HG02981 (cell line): ENCODE results near the gene DCLK1.

ENCODE experiments used
- ATAC-seq: cut with Tn5 transposase; IDR thresholded peaks from one replicate; pipeline ENCODE4 v1.9.1; 2021; ENCODE audit warnings: mild to moderate bottlenecking, moderate library complexity; ENCODE audit not compliant: unreplicated experiment

Gene DCLK1

DNA sequence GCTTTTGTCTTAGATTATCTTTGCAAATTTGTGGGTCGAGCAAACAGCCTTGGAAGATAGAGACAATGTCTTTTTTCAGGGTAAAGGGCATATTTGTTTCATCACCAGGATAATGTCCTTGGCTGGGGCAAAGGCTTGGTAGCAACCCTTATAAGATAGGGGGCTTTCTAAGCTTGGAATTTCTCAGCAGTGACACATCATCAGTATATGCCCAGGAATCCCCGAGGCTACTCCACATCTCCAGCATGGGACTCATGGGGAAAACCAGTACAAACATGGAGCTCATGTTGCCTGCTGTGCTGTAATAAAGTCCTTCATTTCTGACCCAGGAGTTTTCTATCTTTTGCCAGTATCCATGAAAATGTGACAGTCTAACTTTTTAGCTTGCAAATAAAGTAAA, 77.1 kb downstream of the DCLK1 start:
- no peak for ATAC-seq

DNA sequence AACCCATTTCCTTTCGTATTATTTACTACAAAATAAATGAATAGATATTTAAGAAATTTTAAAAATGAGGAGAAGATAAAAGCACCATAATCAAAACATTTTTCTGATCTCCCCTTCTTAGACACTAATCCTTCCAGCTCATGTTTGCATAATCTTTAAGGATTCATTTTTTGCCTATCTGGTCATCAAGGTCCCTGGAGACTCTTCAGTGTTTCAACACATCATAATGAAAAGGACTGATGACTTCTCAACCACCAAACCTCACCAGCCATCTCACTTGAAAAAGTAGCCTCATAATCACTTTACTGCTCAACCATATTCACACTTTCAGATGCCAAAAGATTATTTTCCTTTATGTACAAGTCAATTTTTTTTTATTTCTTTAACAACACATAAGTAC, 80.1 kb downstream of the DCLK1 start:
- ATAC-seq: no peak

DNA sequence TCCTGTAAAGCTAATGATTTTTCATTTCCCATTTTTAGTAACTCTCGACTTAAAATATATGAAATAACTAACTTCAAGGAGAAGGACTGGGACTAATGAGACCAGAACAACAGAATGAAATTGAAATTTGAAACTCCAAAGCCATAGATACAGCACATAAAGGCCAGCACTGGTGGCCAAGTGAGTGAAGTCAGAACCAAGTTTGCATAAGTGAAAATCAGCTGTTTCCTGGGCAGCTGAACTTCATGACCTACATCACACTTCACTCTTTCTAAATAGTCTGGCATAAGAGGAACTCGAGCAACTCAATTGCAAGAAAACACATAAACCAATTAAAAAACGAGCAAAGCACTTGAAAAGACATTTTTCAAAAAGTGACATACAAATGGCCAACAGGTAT, 84.5 kb downstream of the DCLK1 start:
- no peak for ATAC-seq

DNA sequence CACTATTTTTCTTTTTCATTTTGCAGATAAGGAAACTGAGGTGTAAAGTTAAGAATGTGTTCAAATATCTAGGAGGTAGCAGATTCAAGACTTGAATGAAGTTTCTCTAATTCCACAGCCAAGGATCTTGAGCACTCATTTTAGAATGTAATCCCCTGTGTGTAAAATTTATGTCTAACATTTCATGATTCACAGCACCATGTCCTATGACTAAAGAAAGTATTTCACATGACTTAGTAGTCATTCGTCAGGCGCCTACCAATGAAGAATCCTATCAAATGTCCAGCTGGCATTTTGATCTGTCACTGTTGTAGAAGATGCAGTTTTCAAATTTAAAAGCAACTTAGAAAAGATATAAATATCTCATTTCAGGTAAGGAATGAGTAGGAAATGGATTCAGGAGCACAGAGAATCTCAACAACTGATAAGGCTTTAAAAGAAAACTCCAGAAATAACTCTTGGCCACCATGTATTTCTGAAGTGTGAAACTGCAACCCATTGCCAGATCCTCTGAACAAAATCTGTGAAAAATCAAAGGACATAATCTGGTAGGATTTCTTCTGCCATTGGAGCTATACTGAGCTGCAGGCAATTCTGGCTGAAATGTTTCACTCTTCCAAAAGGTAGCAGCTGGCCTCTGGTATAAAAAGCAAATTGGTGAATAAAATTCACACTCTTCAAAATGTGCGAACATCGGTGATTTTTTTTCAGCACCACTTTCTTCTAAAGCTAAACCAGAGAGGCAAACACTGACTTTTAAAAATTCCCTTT, 92.2 kb downstream of the DCLK1 start:
- ATAC-seq: no peak

DNA sequence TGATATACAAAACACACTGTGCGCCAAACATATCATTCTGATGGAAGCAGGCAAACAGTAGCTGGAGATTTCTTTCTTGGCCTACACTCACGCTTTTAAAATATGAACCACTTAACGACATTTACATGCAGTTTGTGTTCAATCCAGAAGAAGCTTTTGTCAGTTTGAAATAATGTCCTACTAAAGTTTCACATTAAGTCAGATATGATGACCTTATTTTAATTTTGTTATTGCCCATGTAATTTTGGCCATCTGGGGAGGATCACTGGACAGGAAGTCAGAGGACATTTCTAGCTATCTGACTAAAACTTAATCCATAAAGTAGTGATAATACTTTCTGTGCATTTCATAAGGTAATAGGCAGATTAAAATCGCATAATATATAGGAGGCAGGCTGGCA, 98.1 kb downstream of the DCLK1 start:
- ATAC-seq: no peak

DNA sequence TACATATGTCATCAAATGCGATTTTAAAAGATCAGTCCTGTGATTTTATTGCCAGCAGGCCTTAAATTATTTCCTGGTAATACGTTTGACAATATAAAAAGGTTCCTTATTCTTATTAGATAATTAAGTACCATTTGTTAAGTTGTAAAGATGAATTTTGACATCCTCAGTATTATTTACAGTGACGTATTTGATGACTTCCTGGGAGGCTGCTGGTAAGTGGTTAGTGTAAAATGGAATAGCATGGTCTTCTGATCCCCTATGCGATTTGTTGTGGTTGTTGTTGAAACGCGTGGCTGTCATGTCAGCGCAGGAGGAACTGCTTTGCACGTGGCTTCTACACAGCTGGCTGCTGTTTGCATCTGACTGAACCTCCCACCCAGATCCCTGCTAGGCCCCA, 99.7 kb downstream of the DCLK1 start:
- no peak for ATAC-seq

DNA sequence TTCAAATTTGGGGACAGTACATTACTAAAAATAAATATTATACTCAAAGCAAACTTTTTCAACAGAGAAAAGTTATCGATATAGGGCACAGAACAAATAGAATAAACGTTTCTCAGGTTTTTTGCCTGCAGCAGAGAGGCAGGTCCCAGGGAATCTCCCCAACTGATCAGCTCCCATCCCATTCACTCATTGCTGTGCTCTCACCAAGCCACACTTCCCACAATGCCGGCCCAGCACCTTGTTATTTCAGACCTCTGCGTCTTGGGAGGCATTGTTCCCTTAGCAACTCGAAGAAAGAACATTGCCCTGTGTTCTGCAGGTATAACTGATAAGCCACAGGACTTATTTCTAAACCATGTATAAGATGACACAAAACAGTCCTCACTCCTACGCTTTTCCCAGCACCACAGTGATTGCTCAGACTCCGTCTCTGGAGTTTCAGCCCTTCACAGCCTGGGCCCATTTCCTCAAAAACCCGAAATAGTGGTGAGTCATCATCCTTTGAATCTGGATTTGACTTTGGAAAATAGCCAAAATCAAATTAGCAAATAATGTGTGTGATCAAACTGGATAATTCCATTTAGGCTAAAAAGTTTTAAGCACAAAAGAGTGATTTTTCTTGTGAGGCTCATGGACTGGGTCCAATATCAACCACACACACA, 100.4 kb downstream of the DCLK1 start:
- ATAC-seq: no peak

DNA sequence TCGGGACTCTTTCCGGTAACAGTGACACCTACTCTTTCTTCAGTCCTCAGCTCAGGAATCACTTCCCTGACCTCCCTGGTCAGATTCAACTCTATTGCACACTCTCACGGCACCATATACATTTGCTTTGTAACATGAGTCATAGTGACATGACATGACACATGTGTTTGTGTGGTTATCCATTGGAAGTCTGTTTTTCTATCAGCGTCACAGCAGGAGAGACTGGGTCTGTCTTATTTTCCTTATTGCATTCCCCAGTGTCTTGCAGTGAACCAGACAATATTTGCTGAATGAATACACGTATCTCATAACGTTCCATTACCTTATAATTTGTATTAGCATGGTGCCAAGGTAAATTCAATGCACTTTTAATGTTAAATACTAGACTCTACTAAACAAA, 102.0 kb downstream of the DCLK1 start:
- ATAC-seq: no peak

DNA sequence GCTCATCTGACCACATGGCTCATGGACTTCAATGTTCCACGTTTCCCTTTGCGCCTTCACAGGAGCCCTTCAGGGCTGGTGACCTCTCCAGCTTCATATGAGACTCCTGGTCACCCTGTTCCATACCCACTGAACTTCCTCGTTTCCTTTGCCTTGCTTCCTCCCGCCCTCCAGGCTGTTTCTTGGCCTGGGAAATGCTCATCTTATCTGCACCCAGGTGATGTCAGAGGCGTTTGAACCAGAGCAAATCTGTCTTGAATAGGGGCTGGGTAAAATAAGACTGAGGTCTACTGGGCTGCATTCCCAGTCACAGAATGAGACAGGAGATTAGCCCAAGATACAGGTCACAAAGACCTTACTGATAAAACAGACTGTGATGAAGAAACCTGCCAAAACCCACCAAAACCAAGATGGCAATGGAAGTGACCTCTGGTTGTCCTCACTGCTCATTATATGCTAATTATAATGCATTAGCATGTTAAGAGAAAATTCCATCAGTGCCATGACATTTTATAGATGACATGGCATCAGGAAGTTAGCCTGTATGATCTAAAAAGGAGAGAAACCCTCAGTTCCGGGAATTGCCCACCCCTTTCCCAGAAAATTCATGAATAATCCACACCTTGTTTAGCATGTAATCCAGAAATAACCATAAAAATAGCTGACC, 102.7 kb downstream of the DCLK1 start:
- no peak for ATAC-seq

DNA sequence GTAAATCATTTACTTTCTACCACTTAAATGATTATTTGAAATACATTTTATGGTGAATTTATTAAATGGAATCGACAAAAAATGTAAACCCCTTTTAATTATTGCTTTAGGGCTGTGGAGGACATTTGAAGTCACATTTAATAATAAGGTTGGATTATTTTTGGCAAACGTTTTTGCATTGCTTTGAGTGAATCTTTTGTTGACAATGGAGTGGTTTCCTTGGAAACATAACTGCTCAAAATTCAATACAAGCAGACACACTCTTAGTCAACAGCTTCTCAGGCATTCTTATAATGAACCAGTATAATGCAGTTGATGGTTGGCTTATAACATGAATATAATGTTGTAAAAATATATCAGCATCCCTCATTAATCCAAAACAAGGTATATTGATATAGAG, 104.7 kb downstream of the DCLK1 start:
- no peak for ATAC-seq

DNA sequence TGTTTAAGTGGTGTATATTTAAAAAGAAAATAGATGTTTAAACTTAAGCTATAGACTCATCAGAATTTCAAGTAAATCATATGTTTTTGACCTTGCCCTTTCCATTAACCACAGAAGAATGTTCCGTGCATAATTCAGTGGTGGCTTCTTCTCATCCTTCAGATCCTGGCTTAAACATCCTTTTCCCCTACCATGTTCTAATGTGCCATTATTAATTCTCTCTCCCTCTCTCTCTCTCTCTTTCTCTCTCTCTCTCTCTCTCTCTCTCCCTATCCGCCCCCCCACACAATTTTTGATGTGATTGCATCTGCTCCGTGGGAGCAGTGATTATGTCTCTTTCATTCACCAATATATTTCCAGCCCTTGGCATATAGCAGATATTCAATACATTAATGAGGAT, 116.4 kb downstream of the DCLK1 start:
- no peak for ATAC-seq

DNA sequence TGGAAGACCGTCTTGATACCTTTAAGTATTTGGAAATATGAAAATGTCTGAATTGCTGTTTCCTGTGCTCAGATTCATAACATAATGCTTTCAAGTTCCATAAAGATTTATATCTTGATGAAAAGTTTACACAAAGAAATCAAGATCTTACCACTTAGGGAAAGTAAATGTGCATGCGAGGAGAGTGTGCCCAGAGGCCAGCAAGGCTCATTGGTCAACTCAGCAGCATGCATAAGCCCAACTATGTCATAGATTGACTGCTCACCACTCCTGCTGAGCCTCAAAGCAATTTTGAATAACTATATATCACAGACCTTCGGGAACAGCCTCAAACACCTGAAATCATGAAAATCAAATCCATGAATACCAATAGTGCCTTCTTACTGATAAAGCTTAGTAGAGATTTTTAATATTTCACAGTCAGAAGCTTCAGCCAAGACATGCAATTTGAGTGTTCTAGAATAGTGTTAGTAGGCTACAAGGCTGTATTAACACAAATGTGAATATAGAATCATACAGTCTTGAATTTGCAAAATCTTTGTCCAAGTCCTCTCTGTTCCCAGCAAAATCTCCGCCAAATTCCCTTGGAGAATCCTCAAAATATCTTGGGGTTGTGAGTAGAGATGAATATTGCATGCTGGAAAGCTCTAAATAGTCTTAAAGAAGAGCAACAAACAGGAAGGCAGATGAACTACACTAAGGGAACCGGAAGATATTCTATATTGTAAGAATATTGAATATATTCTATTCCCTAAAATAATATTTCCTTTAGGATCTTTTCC, 124.1 kb downstream of the DCLK1 start:
- ATAC-seq: no peak

DNA sequence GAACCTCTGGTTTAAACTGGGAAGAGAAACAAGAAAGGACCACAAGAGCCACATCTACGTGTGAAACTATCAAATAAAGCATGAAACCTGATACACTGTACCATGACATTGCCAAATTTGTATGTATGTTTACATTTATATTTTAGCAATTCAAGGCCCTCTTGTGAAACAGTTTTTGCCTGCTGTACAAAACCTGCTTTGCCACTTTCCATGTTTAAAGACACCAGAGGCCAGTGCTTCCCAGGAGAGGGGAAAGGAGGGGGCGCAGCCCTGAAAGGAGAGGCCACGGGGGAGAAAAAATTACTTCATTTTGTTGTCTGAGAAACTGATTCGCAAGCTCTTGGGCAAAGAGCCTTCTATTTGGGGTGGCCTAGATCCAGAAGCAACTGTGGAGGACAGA, 124.8 kb downstream of the DCLK1 start:
- no peak for ATAC-seq

DNA sequence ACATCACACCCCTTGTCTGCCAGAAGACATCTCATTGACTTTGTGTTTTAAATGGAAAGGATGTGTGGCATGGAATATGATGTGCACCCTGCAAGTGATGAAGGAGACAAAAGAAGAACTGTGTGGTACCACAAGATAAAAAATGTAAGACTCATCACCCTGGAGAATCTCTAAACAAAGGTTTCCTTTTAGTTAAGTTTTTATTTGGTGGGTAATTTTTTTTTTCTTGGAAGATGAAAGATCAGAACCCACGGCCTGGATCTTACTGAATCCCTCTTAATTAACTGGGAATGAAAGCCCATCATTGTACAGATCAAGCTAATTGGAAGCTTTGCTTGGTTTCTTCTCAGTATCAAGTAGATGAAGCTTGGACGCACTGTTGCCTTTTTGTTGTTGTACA, 129.6 kb downstream of the DCLK1 start:
- no peak for ATAC-seq

DNA sequence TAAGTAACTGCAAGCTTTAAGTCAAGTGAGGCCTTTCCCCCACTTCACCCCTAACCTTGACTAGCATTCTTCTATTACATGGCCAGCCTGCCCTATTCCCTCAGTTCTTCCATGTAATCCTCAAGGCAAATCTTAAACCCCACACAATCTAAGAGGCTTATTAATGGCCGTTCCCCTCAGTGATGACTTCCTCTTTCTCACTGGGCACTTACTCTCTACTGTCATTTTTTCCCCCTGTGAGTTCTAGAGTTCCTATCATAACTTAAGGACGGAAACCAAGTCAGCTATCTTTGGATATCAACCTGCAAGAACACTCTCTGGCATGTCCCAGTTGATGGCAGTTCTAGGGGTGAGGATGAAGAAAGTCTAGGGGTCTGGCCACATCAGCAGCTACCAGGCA, 131.2 kb downstream of the DCLK1 start:
- ATAC-seq: no peak

DNA sequence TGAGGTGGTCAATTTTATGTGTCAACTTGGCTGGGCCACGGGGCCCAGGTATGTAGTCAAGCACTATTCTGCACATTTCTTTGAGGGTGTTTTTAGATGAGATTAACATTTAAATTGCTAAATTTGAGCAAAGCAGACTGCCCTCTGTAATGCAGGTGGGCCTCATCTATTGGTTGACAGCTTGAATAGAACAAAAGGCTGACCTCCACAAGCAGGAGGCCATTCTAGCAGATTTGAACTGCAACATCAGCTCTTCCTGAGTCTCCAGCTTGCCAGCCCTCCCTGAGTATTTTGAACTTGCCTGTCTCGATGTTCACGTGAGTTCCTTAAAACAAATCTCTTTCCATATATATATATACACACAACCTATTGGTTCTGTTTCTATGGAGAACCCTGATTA, 134.8 kb downstream of the DCLK1 start:
- ATAC-seq: no peak

DNA sequence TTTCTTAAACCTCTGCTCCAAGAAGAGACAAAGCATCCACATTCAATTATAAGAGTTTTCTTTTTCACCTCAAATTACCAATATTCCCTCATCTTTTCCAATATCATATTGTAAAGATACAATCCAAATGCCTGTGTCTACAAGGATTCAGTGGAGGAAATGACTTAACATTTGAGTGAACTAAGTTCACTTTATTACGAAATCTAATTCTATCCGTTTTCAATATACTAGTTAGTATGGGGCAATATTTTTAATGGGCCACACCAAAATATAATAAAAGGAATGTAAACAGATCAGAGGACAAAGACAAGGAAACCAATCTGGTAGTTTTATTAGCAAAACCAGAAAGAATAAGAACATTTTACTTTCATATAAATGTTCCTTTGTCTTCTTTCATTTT, 136.0 kb downstream of the DCLK1 start:
- no peak for ATAC-seq

DNA sequence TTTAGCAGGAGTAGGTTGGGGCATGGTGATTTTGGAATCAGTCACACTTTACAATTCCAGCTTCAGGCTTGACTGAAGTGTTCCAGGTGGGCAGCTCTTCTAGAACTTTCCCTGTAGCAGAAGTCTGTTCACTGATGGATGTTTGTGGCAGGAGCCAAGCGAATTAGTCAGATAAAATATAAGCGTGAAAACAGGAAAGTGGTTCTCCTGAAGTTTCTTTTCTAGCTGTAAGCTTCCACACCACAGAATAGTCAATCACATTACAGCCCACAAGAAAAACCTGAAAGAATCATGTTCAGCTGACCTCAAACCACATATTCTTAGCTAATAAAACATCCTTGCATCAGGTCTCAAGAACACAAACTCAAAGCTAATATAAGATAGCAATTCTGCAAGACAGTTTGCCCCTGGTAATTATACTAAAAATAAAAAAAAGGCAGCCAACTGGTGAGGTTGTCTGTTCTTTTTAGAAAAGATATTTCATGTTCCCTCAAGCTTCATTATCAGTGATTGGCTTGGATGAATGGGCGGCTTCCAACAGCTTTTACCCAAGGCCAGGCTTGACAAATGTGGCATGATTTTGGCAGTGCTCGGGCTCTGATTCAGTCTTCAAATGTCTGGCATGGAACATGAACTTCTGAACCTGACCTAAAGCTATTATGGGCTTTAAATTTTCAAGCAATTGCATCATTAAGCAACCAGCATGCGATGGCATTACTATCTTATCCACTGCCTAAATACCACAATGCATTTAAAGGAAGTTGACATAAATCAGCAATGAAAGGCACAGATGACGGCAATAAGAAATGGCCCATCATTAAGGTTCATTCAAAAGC, 136.8 kb downstream of the DCLK1 start:
- no peak for ATAC-seq

DNA sequence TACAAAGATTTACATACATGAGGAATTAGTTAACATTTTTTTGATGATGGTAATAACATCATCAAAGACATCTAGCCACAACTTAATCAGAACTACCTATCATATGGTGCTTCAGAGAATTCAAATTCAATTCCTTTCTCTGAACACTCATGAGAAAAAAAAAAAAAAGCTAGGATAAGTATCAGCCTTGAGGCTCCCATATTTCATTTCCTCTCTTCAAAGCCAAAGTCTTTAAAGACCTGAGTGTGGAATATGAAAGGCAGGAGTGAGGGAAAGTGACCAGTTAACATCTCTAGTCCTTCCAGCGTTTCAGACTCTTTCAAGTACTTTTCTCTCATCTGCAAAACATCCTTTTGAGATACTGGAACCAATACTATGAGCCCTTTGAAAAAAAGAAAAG, 137.5 kb downstream of the DCLK1 start:
- no peak for ATAC-seq

DNA sequence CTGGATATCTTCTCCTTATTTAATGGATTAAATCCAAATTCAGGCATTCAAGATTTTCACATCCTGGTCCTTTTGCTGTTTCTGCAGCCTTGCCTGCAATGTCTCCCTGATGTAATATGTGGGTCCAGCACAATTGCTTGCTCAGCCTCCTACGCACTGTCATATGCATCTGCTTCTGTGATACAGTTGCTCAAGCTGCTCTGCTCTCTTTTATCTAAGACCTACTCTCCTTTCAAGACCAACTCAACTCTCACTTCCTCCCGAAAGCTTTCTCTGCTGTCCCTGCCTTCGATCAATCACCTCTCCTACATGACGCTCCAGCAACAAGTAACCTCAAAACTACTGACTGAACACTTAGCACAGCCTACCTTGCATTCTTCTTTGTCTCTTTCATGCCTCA, 138.2 kb downstream of the DCLK1 start:
- no peak for ATAC-seq

DNA sequence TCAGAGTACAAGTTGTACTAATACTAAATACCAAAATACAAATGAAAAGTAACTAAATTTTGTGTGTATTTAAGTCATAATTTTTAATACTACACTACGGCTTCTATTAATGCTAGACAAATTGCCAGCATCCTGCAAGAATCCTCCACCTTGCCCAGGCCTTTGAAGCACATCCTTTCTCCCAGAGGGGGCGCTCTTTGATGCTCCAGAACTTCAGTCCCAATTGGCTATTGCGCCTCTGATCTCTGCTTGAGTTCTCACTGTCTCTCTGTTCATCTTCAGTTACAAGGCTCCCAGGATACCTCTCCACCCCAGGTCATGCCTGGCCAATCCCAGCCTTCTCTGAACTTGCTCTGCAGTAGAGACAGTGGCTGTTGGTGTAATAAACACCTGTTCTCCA, 141.0 kb downstream of the DCLK1 start:
- ATAC-seq: no peak
